Lower lobe of right lung (tissue), 2 donors: Measurements from ENCODE around the gene ZBTB40. TPM values are rescaled to one million over a fixed set of nuclear protein-coding genes. Genes with fewer than 3 reads are reported as not detected.

Source experiments
- ATAC-seq, 2 donors: fragments of 200-7000 bp; cut with Tn5 transposase; one replicate each; pipeline ENCODE4 v1.9.1; 2020 to 2022; ENCODE audit warnings: mild to moderate bottlenecking in 2 of 2, moderate library complexity in 2 of 2
- DNase-seq: peaks from one replicate; pipeline ENCODE4 v3.0.0-alpha.2; 2020
- H3K27ac ChIP-seq: fragments of 200-600 bp; one replicate; pipeline ENCODE4 v1.8.0; 2022
- H3K27me3 ChIP-seq: fragments of 200-600 bp; one replicate; pipeline ENCODE4 v1.8.0; 2022; ENCODE audit warnings: low read depth
- H3K36me3 ChIP-seq: fragments of 200-600 bp; one replicate; pipeline ENCODE4 v1.8.0; 2022; ENCODE audit warnings: mild to moderate bottlenecking
- H3K4me1 ChIP-seq: fragments of 200-600 bp; one replicate; pipeline ENCODE4 v1.8.0; 2022
- H3K4me3 ChIP-seq: fragments of 200-600 bp; one replicate; pipeline ENCODE4 v1.8.0; 2022; ENCODE audit warnings: mild to moderate bottlenecking
- H3K9me3 ChIP-seq: fragments of 200-600 bp; one replicate; pipeline ENCODE4 v1.8.0; 2022
- intact Hi-C: fragments of 100-400 bp; cut with DNase I; formaldehyde crosslinking; loops from one replicate; pipeline ENCODE4 v1.11.0; 2022
- total RNA-seq: library from RNA; stranded (reverse); fragmentation: NEBNext Ultra II Directional; extraction: Animal tissue kit (Norgen Biotek cat#: 25700); gene quantifications from one replicate; pipeline ENCODE4 v1.2.1, GENCODE V29; 2021
- TF ChIP-seq, protein P1 (sequence below): fragments of 200-600 bp; IDR thresholded peaks from one replicate; pipeline ENCODE4 v1.8.0; 2022; ENCODE audit warnings: antibody characterized with exemption, mild to moderate bottlenecking
- donor health status: DM: no; HTN: yes; CAD: no; lungs with severe emphysema.

Gene ZBTB40
- total RNA-seq, 1 donor from 2014 or later: 25.3 TPM

DNA sequence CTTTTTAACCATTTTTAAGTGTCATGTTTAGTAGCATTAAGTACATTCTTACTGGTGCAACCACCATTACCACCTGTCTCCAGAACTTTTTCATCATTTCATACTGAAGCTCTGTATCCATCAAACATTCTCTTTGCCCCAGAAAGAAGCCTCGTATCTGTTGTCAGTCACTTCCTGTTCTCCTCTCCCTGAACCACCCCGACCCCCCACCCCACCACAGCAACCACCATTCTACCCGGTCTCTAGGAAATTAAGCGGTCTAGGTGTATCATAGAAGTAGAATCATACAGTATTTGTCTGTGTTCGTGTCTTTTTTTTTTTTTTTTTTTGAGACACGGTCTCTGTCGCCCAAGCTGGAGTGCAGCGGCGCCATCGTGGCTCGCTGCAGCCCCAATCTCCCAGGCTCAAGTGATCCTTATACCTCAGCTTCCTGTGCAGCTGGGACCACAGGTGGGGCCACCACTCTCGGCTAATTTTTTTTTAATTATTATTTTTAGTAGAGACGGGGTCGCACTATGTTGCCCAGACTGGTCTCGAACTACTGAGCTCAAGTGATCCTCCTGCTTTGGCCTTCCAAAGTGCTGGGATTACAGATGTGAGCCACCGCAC lies 88.0 kb downstream of the ZBTB40 start:
- H3K27ac ChIP-seq: no peak overlapping the region
- no peak for DNase-seq

DNA sequence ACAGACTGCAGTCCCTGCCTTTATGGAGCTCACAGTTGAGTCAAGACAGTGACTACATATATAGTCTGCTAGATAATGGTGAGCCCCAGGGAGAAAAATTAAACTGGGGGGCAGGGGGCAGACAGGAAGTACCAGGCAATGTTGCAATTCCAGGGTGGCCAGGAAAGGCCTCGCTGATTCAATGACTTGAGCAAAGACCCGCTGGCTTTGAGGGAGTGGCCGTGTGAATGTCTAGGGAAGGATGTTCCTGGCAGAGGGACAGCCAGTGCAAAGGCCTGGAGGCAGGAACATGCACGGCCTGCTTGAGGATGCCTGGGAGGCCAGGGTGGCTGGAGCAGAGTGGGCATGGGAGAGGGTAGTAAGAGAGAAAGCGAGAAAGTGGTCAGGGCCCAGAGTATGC lies 88.7 kb downstream of the ZBTB40 start:
- ATAC-seq: no peak
- intact Hi-C loops: no loop called here
- TF ChIP-seq, protein P1, sequence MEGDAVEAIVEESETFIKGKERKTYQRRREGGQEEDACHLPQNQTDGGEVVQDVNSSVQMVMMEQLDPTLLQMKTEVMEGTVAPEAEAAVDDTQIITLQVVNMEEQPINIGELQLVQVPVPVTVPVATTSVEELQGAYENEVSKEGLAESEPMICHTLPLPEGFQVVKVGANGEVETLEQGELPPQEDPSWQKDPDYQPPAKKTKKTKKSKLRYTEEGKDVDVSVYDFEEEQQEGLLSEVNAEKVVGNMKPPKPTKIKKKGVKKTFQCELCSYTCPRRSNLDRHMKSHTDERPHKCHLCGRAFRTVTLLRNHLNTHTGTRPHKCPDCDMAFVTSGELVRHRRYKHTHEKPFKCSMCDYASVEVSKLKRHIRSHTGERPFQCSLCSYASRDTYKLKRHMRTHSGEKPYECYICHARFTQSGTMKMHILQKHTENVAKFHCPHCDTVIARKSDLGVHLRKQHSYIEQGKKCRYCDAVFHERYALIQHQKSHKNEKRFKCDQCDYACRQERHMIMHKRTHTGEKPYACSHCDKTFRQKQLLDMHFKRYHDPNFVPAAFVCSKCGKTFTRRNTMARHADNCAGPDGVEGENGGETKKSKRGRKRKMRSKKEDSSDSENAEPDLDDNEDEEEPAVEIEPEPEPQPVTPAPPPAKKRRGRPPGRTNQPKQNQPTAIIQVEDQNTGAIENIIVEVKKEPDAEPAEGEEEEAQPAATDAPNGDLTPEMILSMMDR: no peak
- no peaks in the 10 kb centered on the region for H3K9me3 ChIP-seq
- H3K4me3 ChIP-seq: no peak overlapping the region
- H3K27me3 ChIP-seq: peaks cover 11% of the 10 kb centered on the region
- H3K27ac ChIP-seq: no peak overlapping the region
- DNase-seq: no peak
- no peaks in the 10 kb centered on the region for H3K36me3 ChIP-seq
- H3K4me1 ChIP-seq: no peaks in the 10 kb centered on the region

More for the DNA sequence above, 88.0 kb downstream of the ZBTB40 start:
- Histone ChIP-seq H3K4me1 (no peaks in the 10 kb centered on the region), H3K36me3 (no peaks in the 10 kb centered on the region), H3K27me3 (peaks cover 8% of the 10 kb centered on the region), H3K9me3 (no peaks in the 10 kb centered on the region), H3K4me3 (no peak overlapping the region)
- ATAC-seq: no peak
- intact Hi-C loops: no loop called here
- TF ChIP-seq, protein P1: no peak

DNA sequence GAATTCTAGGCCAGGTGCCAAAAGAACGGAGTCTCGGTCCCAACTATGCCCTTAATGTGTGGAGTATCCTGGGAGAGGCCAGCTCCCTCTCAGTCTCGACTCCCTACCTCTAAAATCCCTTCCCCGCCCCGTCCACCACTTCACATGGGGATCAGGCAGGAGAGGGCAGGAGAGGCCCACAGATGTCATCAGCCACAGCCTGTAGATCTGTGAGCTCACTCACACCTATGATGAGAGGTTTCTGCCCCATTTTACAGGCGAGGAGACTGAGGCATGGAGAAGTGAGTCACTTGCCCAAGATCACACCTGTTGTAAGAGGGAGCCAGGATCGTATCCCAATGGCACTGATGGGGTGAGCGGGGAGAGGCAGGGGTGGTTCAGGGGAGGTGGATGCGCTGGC lies 91.2 kb downstream of the ZBTB40 start:
- Histone ChIP-seq H3K4me3 (no peak overlapping the region), H3K27me3 (peaks cover 18% of the 10 kb centered on the region), H3K4me1 (no peaks in the 10 kb centered on the region), H3K9me3 (no peaks in the 10 kb centered on the region), H3K36me3 (no peaks in the 10 kb centered on the region), H3K27ac (no peak overlapping the region)
- no peak for DNase-seq
- intact Hi-C loops: no loop called here
- TF ChIP-seq, protein P1: no peak
- ATAC-seq: no peak

DNA sequence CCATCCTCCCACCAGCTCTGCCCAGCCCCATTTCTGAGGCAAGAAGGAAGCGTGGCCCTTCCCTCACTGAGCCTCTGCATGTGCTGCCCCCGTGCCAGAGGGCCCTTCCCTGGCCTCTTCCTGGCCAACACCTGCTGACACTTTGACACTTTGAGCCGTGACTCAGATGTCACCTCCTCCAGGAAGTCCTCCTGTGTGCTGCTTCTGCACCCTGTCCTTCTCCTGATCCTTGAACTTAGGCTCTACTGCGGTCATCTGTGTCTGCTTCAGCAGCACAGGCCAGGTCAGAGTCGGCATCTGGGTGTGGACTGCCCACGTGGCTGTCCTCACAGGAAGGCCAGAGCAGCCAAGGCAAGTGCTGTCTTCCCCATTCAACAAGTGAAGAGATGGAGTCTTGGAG lies 92.0 kb downstream of the ZBTB40 start:
- DNase-seq (no peak), ATAC-seq (no peak)
- Histone ChIP-seq H3K9me3 (no peaks in the 10 kb centered on the region), H3K27me3 (peaks cover 25% of the 10 kb centered on the region), H3K4me3 (no peak overlapping the region), H3K4me1 (no peaks in the 10 kb centered on the region), H3K27ac (no peak overlapping the region), H3K36me3 (no peaks in the 10 kb centered on the region)
- intact Hi-C loops: no loop called here
- TF ChIP-seq, protein P1: no peak

DNA sequence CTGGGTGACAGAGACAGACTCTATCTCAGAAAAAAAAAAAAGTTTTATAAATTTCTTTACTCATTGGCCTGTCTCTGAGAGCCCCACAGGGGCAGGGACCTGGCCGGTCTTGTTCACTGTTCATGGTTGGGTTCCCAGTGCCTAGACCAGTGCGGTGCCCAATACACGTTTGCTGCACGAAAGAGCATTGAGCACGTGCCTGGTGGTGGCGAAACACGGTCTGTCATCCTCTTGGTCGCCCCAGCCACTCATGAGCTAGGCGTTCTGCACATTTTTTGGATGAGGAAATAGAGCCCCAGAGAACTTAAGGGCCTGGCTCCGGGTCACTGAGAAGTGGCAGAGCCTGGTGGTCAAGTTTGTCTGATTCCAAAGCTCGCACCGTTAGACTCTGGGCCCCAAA lies 93.0 kb downstream of the ZBTB40 start:
- DNase-seq (no peak), ATAC-seq (no peak)
- no peak overlapping the region for H3K4me3 ChIP-seq
- no peak overlapping the region for H3K27ac ChIP-seq
- H3K4me1 ChIP-seq: no peaks in the 10 kb centered on the region
- no peaks in the 10 kb centered on the region for H3K36me3 ChIP-seq
- TF ChIP-seq, protein P1: no peak
- no peaks in the 10 kb centered on the region for H3K9me3 ChIP-seq
- H3K27me3 ChIP-seq: peaks cover 27% of the 10 kb centered on the region
- intact Hi-C loops: no loop called here
